ENCODE data around the gene PAX8. TPM values are rescaled to one million over a fixed set of nuclear protein-coding genes. Genes with fewer than 3 reads are reported as not detected.
A peak's percentile ranks its signal among the peaks of the same experiment; 100 is the strongest.

Gene PAX8
- total and polyA plus RNA-seq, 12 donors = 1.7 to 72.3 (median 11.6) TPM

DNA sequence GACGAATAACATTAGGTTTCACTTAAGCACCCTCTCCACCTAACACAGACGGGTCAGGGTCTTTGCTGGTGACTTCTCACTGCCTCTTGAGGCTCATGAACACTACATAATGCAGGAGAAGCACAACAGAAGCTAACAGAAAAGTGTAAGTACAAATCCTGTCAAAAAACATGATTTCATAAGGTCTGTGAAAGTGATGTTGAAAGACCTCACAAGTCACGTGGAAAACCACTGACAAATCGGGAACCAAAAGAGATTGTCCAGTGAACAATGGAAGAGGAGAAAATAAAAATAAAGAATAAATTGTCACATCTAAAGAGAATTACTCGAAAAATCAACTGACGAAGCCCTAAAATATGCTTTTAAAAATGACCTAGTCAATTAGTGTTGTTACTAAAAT lies 91.0 kb downstream of the PAX8 start:
- no peak for TF ChIP-seq POLR2A (IDR thresholded peaks at IDR 0.05)
- TF ChIP-seq, protein P1, sequence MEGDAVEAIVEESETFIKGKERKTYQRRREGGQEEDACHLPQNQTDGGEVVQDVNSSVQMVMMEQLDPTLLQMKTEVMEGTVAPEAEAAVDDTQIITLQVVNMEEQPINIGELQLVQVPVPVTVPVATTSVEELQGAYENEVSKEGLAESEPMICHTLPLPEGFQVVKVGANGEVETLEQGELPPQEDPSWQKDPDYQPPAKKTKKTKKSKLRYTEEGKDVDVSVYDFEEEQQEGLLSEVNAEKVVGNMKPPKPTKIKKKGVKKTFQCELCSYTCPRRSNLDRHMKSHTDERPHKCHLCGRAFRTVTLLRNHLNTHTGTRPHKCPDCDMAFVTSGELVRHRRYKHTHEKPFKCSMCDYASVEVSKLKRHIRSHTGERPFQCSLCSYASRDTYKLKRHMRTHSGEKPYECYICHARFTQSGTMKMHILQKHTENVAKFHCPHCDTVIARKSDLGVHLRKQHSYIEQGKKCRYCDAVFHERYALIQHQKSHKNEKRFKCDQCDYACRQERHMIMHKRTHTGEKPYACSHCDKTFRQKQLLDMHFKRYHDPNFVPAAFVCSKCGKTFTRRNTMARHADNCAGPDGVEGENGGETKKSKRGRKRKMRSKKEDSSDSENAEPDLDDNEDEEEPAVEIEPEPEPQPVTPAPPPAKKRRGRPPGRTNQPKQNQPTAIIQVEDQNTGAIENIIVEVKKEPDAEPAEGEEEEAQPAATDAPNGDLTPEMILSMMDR (IDR thresholded peaks at IDR 0.05) = no peak
- Histone ChIP-seq H3K36me3 (replicated peaks in 1 of 2) (peaks cover 0 to 15% of the 10 kb centered on the region in 2 donors), H3K9me3 (replicated peaks in 1 of 3) (no peaks in the 10 kb centered on the region), H3K27ac (peak overlapping the region in 2 of 5 donors; percentile 17 to 45), H3K27me3 (no peaks in the 10 kb centered on the region), H3K4me3 (no peak overlapping the region), H3K4me1 (replicated peaks in 1 of 2) (peaks cover 13 to 22% of the 10 kb centered on the region in 2 donors)
- DNase-seq = no peak
- 69 to 78% (median 71%) methylated on average over 6 of the region's 6 CpGs for WGBS, 4 donors
- intact Hi-C loops (cut with DNase I) = no loop called here

GRCh38 chr2:113186433-113186796 lies 92.3 kb downstream of the PAX8 start:
- Histone ChIP-seq H3K27ac (no peak overlapping the region), H3K9me3 (replicated peaks in 1 of 3) (no peaks in the 10 kb centered on the region), H3K27me3 (no peaks in the 10 kb centered on the region), H3K4me1 (replicated peaks in 1 of 2) (peaks cover 21 to 32% of the 10 kb centered on the region in 2 donors), H3K36me3 (replicated peaks in 1 of 2) (peaks cover 0 to 8% of the 10 kb centered on the region in 2 donors), H3K4me3 (no peak overlapping the region)
- intact Hi-C loops (cut with DNase I) = no loop called here
- WGBS, 4 donors = 66 to 78% (median 75%) methylated on average over 5 of the region's 5 CpGs
- TF ChIP-seq POLR2A (IDR thresholded peaks at IDR 0.05) = no peak
- TF ChIP-seq, protein P1 (IDR thresholded peaks at IDR 0.05) = no peak
- DNase-seq = no peak

DNA sequence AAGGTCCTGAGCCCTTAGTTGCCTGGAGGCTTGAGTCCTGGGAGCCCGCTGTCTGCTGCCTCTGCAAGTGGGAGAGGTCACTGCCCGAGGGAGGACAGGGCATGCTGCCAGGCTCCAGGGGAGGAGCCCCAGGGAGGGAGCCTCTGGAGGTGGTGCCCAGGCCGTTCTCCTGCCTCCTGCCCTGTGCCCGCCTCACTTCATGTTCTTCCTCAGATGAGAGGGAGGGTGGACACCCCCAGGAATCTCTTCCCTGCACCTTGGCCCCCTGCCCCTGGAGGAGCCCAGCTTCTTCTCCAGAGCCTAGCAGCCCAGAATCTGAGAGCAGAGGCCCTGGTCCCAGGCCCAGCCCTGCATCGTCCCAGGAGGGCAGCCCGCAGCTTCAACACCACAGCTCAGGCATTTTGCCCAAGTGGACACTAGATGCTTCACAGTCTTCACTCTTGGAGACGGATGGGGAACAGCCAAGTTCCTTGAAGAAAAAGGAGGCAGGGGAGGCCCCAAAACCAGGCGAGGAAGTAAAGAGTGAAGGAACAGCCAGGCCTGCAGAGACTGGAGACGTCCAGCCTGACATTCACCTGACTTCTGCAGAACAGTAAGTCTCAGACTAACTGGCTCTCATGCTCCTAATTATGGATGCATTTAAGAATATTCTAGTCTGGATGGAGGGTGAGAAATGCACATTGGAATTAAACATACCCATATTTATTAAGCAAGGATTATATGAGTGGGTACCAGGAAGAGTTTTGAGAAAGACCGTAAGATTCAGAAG lies 92.9 kb downstream of the PAX8 start:
- WGBS, 4 donors = 50 to 61% (median 54%) methylated on average over 8 to 10 of the region's 10 CpGs
- Histone ChIP-seq H3K4me1 (replicated peaks in 1 of 2) (peaks cover 26 to 33% of the 10 kb centered on the region in 2 donors), H3K27ac (peak overlapping the region in 4 of 5 donors; percentile 7 to 56 (median 45))

DNA sequence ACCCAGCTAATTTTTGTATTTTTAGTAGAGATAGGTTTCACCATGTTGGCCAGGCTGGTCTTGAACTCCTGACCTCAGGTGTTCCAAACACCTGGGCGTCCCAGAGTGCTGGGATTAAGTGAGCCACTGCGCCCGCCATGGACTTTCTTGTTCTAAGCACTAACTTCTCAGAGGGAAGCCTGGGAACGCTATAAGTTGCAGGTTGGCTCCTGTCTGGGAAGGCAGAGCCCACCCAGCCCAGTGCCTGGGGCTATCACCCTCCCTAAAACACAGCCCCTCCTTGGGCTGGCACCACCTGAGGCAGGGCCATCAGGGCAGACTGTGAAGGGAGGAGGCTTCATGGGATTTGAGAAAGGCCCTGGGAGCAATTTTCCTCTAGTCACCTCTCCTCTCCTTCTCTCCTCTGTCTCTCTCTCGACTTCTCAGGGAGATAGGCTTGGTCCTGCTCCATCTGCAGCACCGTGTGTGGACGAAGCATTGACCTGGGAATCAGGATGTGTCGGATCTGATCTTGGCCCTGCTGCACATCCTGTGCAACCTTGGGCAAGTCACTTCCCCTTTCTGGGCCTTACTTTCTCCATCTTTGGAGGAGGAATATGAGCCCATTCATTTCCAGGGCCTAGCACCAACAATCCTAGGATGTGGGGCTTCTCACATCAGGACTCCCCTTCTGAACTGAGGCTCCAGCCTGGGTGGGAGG lies 94.0 kb downstream of the PAX8 start:
- Histone ChIP-seq H3K36me3 (replicated peaks in 1 of 2) (peaks cover 0 to 5% of the 10 kb centered on the region in 2 donors), H3K27ac (peak overlapping the region in 1 of 5 donors; percentile 55), H3K4me3 (no peak overlapping the region), H3K4me1 (replicated peaks in 1 of 2) (peaks cover 38 to 42% of the 10 kb centered on the region in 2 donors), H3K9me3 (replicated peaks in 1 of 3) (no peaks in the 10 kb centered on the region), H3K27me3 (no peaks in the 10 kb centered on the region)
- no peak for TF ChIP-seq POLR2A (IDR thresholded peaks at IDR 0.05)
- TF ChIP-seq, protein P1 (IDR thresholded peaks at IDR 0.05) = no peak
- WGBS, 4 donors = 86 to 92% (median 90%) methylated on average over 7 to 8 of the region's 8 CpGs
- DNase-seq = no peak
- intact Hi-C loops (cut with DNase I) = no loop called here

More for the DNA sequence above, 92.9 kb downstream of the PAX8 start:
- Histone ChIP-seq H3K9me3 (replicated peaks in 1 of 3) (no peaks in the 10 kb centered on the region), H3K4me3 (peak overlapping the region in 1 of 4 donors; percentile 20), H3K36me3 (replicated peaks in 1 of 2) (peaks cover 0 to 5% of the 10 kb centered on the region in 2 donors), H3K27me3 (no peaks in the 10 kb centered on the region)
- peak; percentile 89 to 96 (median 92) for DNase-seq
- intact Hi-C loops (cut with DNase I) = no loop called here
- TF ChIP-seq, protein P1 (IDR thresholded peaks at IDR 0.05) = no peak
- no peak for TF ChIP-seq POLR2A (IDR thresholded peaks at IDR 0.05)

Measured in adrenal gland (tissue), 12 donors.